Heart left ventricle (tissue), 16 donors: ENCODE data around the gene MTRFR. TPM values are rescaled to one million over a fixed set of nuclear protein-coding genes. Genes with fewer than 3 reads are reported as not detected.

Experiments
- ATAC-seq, 4 donors: fragments of 200-7000 bp; cut with Tn5 transposase; one replicate each; pipeline ENCODE4 v1.9.1; 2020 to 2022; ENCODE audit warnings: moderate library complexity in 4 of 4, mild to moderate bottlenecking in 3 of 4, moderate number of reproducible peaks in 1 of 4
- DNase-seq, 5 donors: peaks; one replicate each; pipeline ENCODE4 v3.0.0-alpha.2; 2020
- H3K27ac ChIP-seq, 12 donors: fragments of 200-600 bp; sonication (generic) in 4 of 12; one replicate each; pipeline versions ENCODE4 v1.5.0 to v1.8.0; 2016 to 2022; ENCODE audit warnings: mild to moderate bottlenecking in 2 of 12
- H3K27me3 ChIP-seq, 9 donors: fragments of 200-600 bp; sonication (generic) in 2 of 9; one replicate each; pipeline versions ENCODE4 v1.5.1 to v1.8.0; 2016 to 2022; ENCODE audit warnings: mild to moderate bottlenecking in 3 of 9
- H3K36me3 ChIP-seq, 9 donors: fragments of 200-600 bp; sonication (generic) in 2 of 9; one replicate each; pipeline versions ENCODE4 v1.5.0 to v1.8.0; 2018 to 2022; ENCODE audit warnings: mild to moderate bottlenecking in 2 of 9
- H3K4me1 ChIP-seq, 12 donors: fragments of 200-600 bp; sonication (generic) in 4 of 12; one replicate each; pipeline versions ENCODE4 v1.5.0 to v1.8.0; 2016 to 2022; ENCODE audit warnings: mild to moderate bottlenecking in 3 of 12
- H3K4me3 ChIP-seq, 12 donors: fragments of 200-600 bp; sonication (generic) in 4 of 12; one replicate each; pipeline versions ENCODE4 v1.5.0 to v1.8.0; 2017 to 2022; ENCODE audit warnings: mild to moderate bottlenecking in 9 of 12, moderate library complexity in 4 of 12
- H3K9me3 ChIP-seq, 12 donors: fragments of 200-600 bp; sonication (generic) in 4 of 12; one replicate each; pipeline versions ENCODE4 v1.5.0 to v1.8.0; 2016 to 2022; ENCODE audit warnings: mild to moderate bottlenecking in 1 of 12
- POLR2A ChIP-seq, 2 donors: fragments of 450-650 bp; IDR thresholded peaks; one replicate each; pipeline ENCODE4 v1.6.1; 2017; ENCODE audit warnings: antibody characterized with exemption in 2 of 2, mild to moderate bottlenecking in 2 of 2, moderate library complexity in 2 of 2
- WGBS, 4 donors: extraction: QIAGEN DNeasy Blood & Tissue Kit in 2 of 4; methylation state at CpG; one replicate each; pipeline versions ENCODE4 v1.1.5 to v1.1.7; 2013 to 2018; 5-methylcytosine and 5-hydroxymethylcytosine counted together
- intact Hi-C, 10 donors: fragments of 100-400 bp; cut with DNase I; formaldehyde crosslinking; loops; one replicate each; pipeline versions ENCODE4 v1.11.1 to v1.14.2; 2022
- polyA plus RNA-seq, 2 donors: library from polyadenylated mRNA; stranded (reverse); fragments of 200-250 nt; gene quantifications; one replicate each; pipeline ENCODE4 v1.2.3, GENCODE V29; 2013
- total RNA-seq, 9 donors: library from RNA; depleted of rRNA in 2 of 9; stranded (reverse); fragments of >200 nt in 2 of 9; fragmentation: NEBNext Ultra II Directional in 3 of 9; extraction: Animal tissue kit (Norgen Biotek cat#: 25700) in 3 of 9; gene quantifications; one replicate each; pipeline versions ENCODE4 v1.1.0 to v1.2.4, GENCODE V29; 2016 to 2023
- TF ChIP-seq, protein P1 (sequence below), 12 donors: fragments of 200-600 bp; sonication (generic) in 4 of 12; IDR thresholded peaks; one replicate each; pipeline versions ENCODE4 v1.5.0 to v1.8.0; 2018 to 2022; ENCODE audit warnings: antibody characterized with exemption in 12 of 12, mild to moderate bottlenecking in 5 of 12
- donor health status: ischemic (EF 13 %, LVEDD 7.1; RV severe dilation, severe dysfunction).
- donor health status: healthy with polysubstance abuse.
- donor health status: DM: no; HTN: yes; CAD: no.
- donor health status: DM: no; HTN: no; CAD: no.
- donor health status: ischemic (EF 25% LVEDD 6.9; RV normal size, moderate dysfunction).
- donor health status: ischemic (EF 25% LVEDD 5.7; RV mildly dilated, moderate dysfunction).
- donor health status: healthy.
- donor health status: DM: yes; HTN: yes; CAD: no.
- donor health status: ischemic (EF 35%, LVEDD 5.7; RV mildly dilated, moderate dysfunction).
- donor health status: nonischemic (EF 11% LVEDD 7.7; RV severe dilation, severe dysfunction).
- donor health status: DM: yes; HTN: yes; CAD: no.
- donor health status: PGD.
- donor health status: ischemic (EF 29% LVEDD 5.4; RV normal size, mild dysfunction).
- donor health status: nonischemic (EF 23%, LVEDD 6.1; RV moderate dilation, normal function).

MTRFR gene
- total and polyA plus RNA-seq, 11 donors: 7.9 to 16.0 (median 11.8) TPM

DNA sequence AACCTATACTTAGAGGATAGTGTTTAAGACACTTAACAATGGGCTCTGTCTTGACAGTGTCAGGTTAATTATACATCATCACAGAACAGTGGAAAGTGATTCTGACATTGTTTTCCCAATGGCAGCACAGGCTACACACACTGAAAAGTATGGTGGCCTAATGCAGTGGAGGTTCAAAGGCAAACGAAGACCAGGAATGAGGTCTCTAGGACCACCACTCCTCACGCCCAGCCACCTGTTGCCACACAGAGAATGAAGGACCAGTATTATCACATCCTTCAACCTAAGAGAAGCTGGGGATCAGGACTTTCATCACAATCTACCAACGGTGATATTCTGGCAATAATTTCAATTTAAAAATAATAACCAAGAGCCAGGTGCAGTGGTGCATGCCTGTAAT is 73.0 kb downstream of the MTRFR start:
- Histone ChIP-seq H3K4me3 (no peak overlapping the region), H3K36me3 (peaks cover 0 to 100% (median 93%) of the 10 kb centered on the region in 9 donors), H3K9me3 (no peaks in the 10 kb centered on the region), H3K27ac (no peak overlapping the region), H3K4me1 (no peaks in the 10 kb centered on the region), H3K27me3 (no peaks in the 10 kb centered on the region)
- WGBS, 4 donors: 85 to 90% (median 87%) methylated on average over 3 of the region's 3 CpGs
- intact Hi-C loops: no loop called here
- no peak for TF ChIP-seq POLR2A (IDR thresholded peaks at IDR 0.05)
- TF ChIP-seq, protein P1, sequence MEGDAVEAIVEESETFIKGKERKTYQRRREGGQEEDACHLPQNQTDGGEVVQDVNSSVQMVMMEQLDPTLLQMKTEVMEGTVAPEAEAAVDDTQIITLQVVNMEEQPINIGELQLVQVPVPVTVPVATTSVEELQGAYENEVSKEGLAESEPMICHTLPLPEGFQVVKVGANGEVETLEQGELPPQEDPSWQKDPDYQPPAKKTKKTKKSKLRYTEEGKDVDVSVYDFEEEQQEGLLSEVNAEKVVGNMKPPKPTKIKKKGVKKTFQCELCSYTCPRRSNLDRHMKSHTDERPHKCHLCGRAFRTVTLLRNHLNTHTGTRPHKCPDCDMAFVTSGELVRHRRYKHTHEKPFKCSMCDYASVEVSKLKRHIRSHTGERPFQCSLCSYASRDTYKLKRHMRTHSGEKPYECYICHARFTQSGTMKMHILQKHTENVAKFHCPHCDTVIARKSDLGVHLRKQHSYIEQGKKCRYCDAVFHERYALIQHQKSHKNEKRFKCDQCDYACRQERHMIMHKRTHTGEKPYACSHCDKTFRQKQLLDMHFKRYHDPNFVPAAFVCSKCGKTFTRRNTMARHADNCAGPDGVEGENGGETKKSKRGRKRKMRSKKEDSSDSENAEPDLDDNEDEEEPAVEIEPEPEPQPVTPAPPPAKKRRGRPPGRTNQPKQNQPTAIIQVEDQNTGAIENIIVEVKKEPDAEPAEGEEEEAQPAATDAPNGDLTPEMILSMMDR (IDR thresholded peaks at IDR 0.05): no peak
- DNase-seq (no peak), ATAC-seq (no peak)

Other genes starting within 250 kb of the MTRFR start
- 10 to 100 TPM; 13.2 to 28.5 (median 20.7) TPM for gene PITPNM2, start 82.3 kb upstream of the MTRFR start, total RNA-seq
- gene PITPNM2, start 82.3 kb upstream of the MTRFR start, polyA plus RNA-seq: 10 to 100 TPM; 12.0 to 13.0 TPM
- 10 to 100 TPM; 17.7 to 32.3 (median 23.4) TPM for gene MPHOSPH9, start 295 bp upstream of the MTRFR start, total RNA-seq
- gene MPHOSPH9, start 295 bp upstream of the MTRFR start, polyA plus RNA-seq: 1 to 10 TPM; 6.0 to 7.1 TPM
- 10 to 100 TPM; 56.8 to 96.6 (median 81.9) TPM for gene CDK2AP1, start 38.4 kb downstream of the MTRFR start, total RNA-seq
- gene CDK2AP1, start 38.4 kb downstream of the MTRFR start, polyA plus RNA-seq: 100 to 1,000 TPM in 1 of 2 donors, 10 to 100 TPM in 1; 81.7 to 186 TPM
- 10 to 100 TPM; 17.2 to 33.8 (median 27.9) TPM for gene SBNO1, start 131.4 kb downstream of the MTRFR start, total RNA-seq
- gene SBNO1, start 131.4 kb downstream of the MTRFR start, polyA plus RNA-seq: 10 to 100 TPM in 1 of 2 donors, 1 to 10 TPM in 1; 6.3 to 12.3 TPM
- 10 to 100 TPM; 26.8 to 37.7 (median 28.7) TPM for gene KMT5A, start 150.7 kb downstream of the MTRFR start, total RNA-seq
- 10 to 100 TPM; 14.3 to 30.6 TPM for gene KMT5A, start 150.7 kb downstream of the MTRFR start, polyA plus RNA-seq
- gene RILPL2, start 203.2 kb downstream of the MTRFR start, total RNA-seq: 1 to 10 TPM; 1.6 to 3.4 (median 2.1) TPM
- 1 to 10 TPM; 2.2 to 3.2 TPM for gene RILPL2, start 203.2 kb downstream of the MTRFR start, polyA plus RNA-seq
- 10 to 100 TPM; 18.5 to 27.4 (median 20.0) TPM for gene SNRNP35, start 224.7 kb downstream of the MTRFR start, total RNA-seq
- gene SNRNP35, start 224.7 kb downstream of the MTRFR start, polyA plus RNA-seq: 10 to 100 TPM; 26.2 to 72.8 TPM